Kidney epithelial cell (primary cell): ENCODE measurements around the gene BGLAP. TPM values are rescaled to one million over a fixed set of nuclear protein-coding genes. Genes with fewer than 3 reads are reported as not detected.
A peak's percentile ranks its signal among the peaks of the same experiment; 100 is the strongest.

Experiments
- DNase-seq: peaks from one replicate; pipeline ENCODE4 v3.0.0-alpha.2; 2010; ENCODE audit warnings: low read depth
- H3K27me3 ChIP-seq: 2 replicates; pipeline ENCODE4 v1.6.0; 2011; ENCODE audit warnings: low read length; ENCODE audit not compliant: control insufficient read depth, insufficient read depth
- H3K36me3 ChIP-seq: 2 replicates; pipeline ENCODE4 v1.5.1; 2011; ENCODE audit warnings: low read length; ENCODE audit not compliant: control insufficient read depth, insufficient read depth
- H3K4me3 ChIP-seq: 2 replicates; pipeline ENCODE4 v1.5.1; 2011; ENCODE audit warnings: low read depth, mild to moderate bottlenecking, control low read depth, low read length
- CTCF ChIP-seq: IDR thresholded peaks from 2 replicates; pipeline ENCODE4 v1.5.1; 2011; ENCODE audit warnings: mild to moderate bottlenecking, moderate library complexity, low read length, control low read depth, inconsistent platforms; ENCODE audit not compliant: insufficient read depth, poor library complexity, severe bottlenecking
- total RNA-seq: library from RNA; depleted of rRNA; stranded (reverse); fragments of >200 nt; gene quantifications from 2 replicates; pipeline ENCODE4 v1.2.3, GENCODE V29; 2015

The BGLAP gene
- total RNA-seq, 1 donor from 2014 or later: not detected

GRCh38 chr1:156276966-156277381, 35.0 kb downstream of the BGLAP start:
- Histone ChIP-seq H3K36me3 (peaks cover 7% of the 10 kb centered on the region), H3K4me3 (no peak overlapping the region), H3K27me3 (no peaks in the 10 kb centered on the region)
- DNase-seq: no peak
- no peak for TF ChIP-seq CTCF

GRCh38 chr1:156279837-156280236, 37.9 kb downstream of the BGLAP start:
- no peaks in the 10 kb centered on the region for H3K27me3 ChIP-seq
- no peak overlapping the region for H3K4me3 ChIP-seq
- no peak for TF ChIP-seq CTCF
- DNase-seq: no peak
- H3K36me3 ChIP-seq: peaks cover 5% of the 10 kb centered on the region

GRCh38 chr1:156281281-156281680, 39.3 kb downstream of the BGLAP start:
- no peak for TF ChIP-seq CTCF
- peaks cover 3% of the 10 kb centered on the region for H3K36me3 ChIP-seq
- H3K27me3 ChIP-seq: no peaks in the 10 kb centered on the region
- H3K4me3 ChIP-seq: peak overlapping the region; percentile 71
- DNase-seq: no peak

GRCh38 chr1:156281693-156282478, 39.9 kb downstream of the BGLAP start:
- peak overlapping the region; percentile 71 for H3K4me3 ChIP-seq
- no peaks in the 10 kb centered on the region for H3K27me3 ChIP-seq
- TF ChIP-seq CTCF: no peak
- H3K36me3 ChIP-seq: peaks cover 3% of the 10 kb centered on the region
- DNase-seq: no peak

- no peak for TF ChIP-seq CTCF
- peak; percentile 94 for DNase-seq
- Histone ChIP-seq H3K27me3 (no peaks in the 10 kb centered on the region), H3K36me3 (peaks cover 2% of the 10 kb centered on the region), H3K4me3 (peak within 1 kb of the TSS; percentile 71)
Measured at GRCh38 chr1:156282479-156283222, 40.7 kb downstream of the BGLAP start, which contains the start of gene SMG5. TSS of gene SMG5 (minus strand) at chr1:156282825. CDS start at chr1:156282680, 145 bp downstream.
